GDM1 (cell line): ENCODE results near the gene BLTP3A.

Experiments used
- DNase-seq: peaks from one replicate; lab custom pipeline; 2025; lab: John Stamatoyannopoulos, UW

The BLTP3A gene

GRCh38 chr6:34829137-34829536, 37.3 kb downstream of the BLTP3A start:
- DNase-seq = no peak

- no peak for DNase-seq
Measured at GRCh38 chr6:34832942-34833341, 41.1 kb downstream of the BLTP3A start.

GRCh38 chr6:34834789-34835518, 43.1 kb downstream of the BLTP3A start:
- no peak for DNase-seq

- no peak for DNase-seq
Measured at GRCh38 chr6:34836008-34836407, 44.1 kb downstream of the BLTP3A start.

- no peak for DNase-seq
Measured at GRCh38 chr6:34836451-34836850, 44.6 kb downstream of the BLTP3A start.

GRCh38 chr6:34837528-34837927, 45.6 kb downstream of the BLTP3A start:
- no peak for DNase-seq

- no peak for DNase-seq
Measured at GRCh38 chr6:34839666-34840352, 47.9 kb downstream of the BLTP3A start.
